H9 (cell line): ENCODE data around the gene SERPINA9. TPM values are rescaled to one million over a fixed set of nuclear protein-coding genes. Genes with fewer than 3 reads are reported as not detected.

Experiments
- DNase-seq: peaks from one replicate; pipeline ENCODE4 v3.0.0-alpha.2; 2017
- H2AFZ ChIP-seq: one replicate; pipeline ENCODE4 v1.6.1; 2013; ENCODE audit warnings: mild to moderate bottlenecking, low read length, control low read depth, moderate library complexity
- H2AK5ac ChIP-seq: 2 replicates; pipeline ENCODE4 v1.6.1; 2013; ENCODE audit warnings: low read length, control low read depth, mixed read lengths; ENCODE audit not compliant: insufficient read length
- H2BK120ac ChIP-seq: one replicate; pipeline ENCODE4 v1.6.1; 2013; ENCODE audit warnings: low read depth, mild to moderate bottlenecking, low read length, control low read depth, inconsistent platforms; ENCODE audit not compliant: poor library complexity, severe bottlenecking
- H2BK12ac ChIP-seq: 2 replicates; pipeline ENCODE4 v1.6.1; 2013; ENCODE audit warnings: low read length, control low read depth, mixed read lengths, low read depth; ENCODE audit not compliant: insufficient read length
- H2BK15ac ChIP-seq: 2 replicates; pipeline ENCODE4 v1.6.1; 2013; ENCODE audit warnings: low read depth, low read length, control low read depth
- H2BK20ac ChIP-seq: one replicate; pipeline ENCODE4 v1.6.1; 2013; ENCODE audit warnings: low read depth, mild to moderate bottlenecking, low read length, control low read depth, inconsistent platforms; ENCODE audit not compliant: poor library complexity, severe bottlenecking
- H2BK5ac ChIP-seq: 2 replicates; pipeline ENCODE4 v1.6.1; 2013; ENCODE audit warnings: low read length, control low read depth, mixed read lengths; ENCODE audit not compliant: insufficient read length
- H3K14ac ChIP-seq: 2 replicates; pipeline ENCODE4 v1.6.1; 2013; ENCODE audit warnings: low read length, control low read depth; ENCODE audit not compliant: insufficient read depth
- H3K18ac ChIP-seq: 2 replicates; pipeline ENCODE4 v1.6.1; 2013; ENCODE audit warnings: low read depth, mild to moderate bottlenecking, mixed read lengths, low read length, control low read depth; ENCODE audit not compliant: insufficient read length
- H3K23ac ChIP-seq: 2 replicates; pipeline ENCODE4 v1.6.1; 2013; ENCODE audit warnings: low read length, control low read depth, mixed read lengths, low read depth; ENCODE audit not compliant: insufficient read length
- H3K23me2 ChIP-seq: 2 replicates; pipeline ENCODE4 v1.6.1; 2013; ENCODE audit warnings: low read depth, mild to moderate bottlenecking, mixed read lengths, low read length, control low read depth; ENCODE audit not compliant: insufficient read length, poor library complexity, severe bottlenecking
- H3K27ac ChIP-seq: 2 replicates; pipeline ENCODE4 v1.5.1; 2013; ENCODE audit warnings: low read length, control low read depth, mixed read lengths, low read depth; ENCODE audit not compliant: insufficient read length
- H3K27me3 ChIP-seq: 2 replicates; pipeline ENCODE4 v1.6.1; 2013; ENCODE audit warnings: low read length, control low read depth, inconsistent platforms; ENCODE audit not compliant: insufficient read depth
- H3K4ac ChIP-seq: 2 replicates; pipeline ENCODE4 v1.6.1; 2013; ENCODE audit warnings: low read depth, mild to moderate bottlenecking, control low read depth, inconsistent platforms, low read length, moderate library complexity
- H3K4me1 ChIP-seq: 2 replicates; pipeline ENCODE4 v1.6.1; 2013; ENCODE audit warnings: low read length, control low read depth, inconsistent platforms; ENCODE audit not compliant: insufficient read depth
- H3K4me2 ChIP-seq: 2 replicates; pipeline ENCODE4 v1.6.1; 2013; ENCODE audit warnings: low read length, control low read depth, mixed read lengths; ENCODE audit not compliant: insufficient read length, insufficient read depth
- H3K56ac ChIP-seq: 2 replicates; pipeline ENCODE4 v1.6.1; 2013; ENCODE audit warnings: low read depth, mild to moderate bottlenecking, mixed read lengths, low read length, control low read depth; ENCODE audit not compliant: insufficient read length
- H3K79me1 ChIP-seq: 2 replicates; pipeline ENCODE4 v1.6.1; 2013; ENCODE audit warnings: low read depth, mild to moderate bottlenecking, moderate library complexity, low read length, control low read depth, inconsistent platforms; ENCODE audit not compliant: insufficient read depth, poor library complexity, severe bottlenecking
- H3K79me2 ChIP-seq: 2 replicates; pipeline ENCODE4 v1.6.1; 2013; ENCODE audit warnings: low read length, control low read depth, inconsistent platforms; ENCODE audit not compliant: insufficient read depth
- H3K9ac ChIP-seq: 2 replicates; pipeline ENCODE4 v1.6.1; 2013; ENCODE audit warnings: low read length, control low read depth, mixed read lengths; ENCODE audit not compliant: insufficient read length; ENCODE audit errors: extremely low read depth
- H3K9me3 ChIP-seq: one replicate; pipeline ENCODE4 v1.6.1; 2013; ENCODE audit warnings: low read depth, low read length, inconsistent platforms; ENCODE audit not compliant: control insufficient read depth
- H3T11ph ChIP-seq: one replicate; pipeline ENCODE4 v1.6.1; 2013; ENCODE audit warnings: mild to moderate bottlenecking, low read length, control low read depth, inconsistent platforms
- H4K20me1 ChIP-seq: one replicate; pipeline ENCODE4 v1.6.1; 2013; ENCODE audit not compliant: control insufficient read depth, insufficient read length, insufficient read depth
- H4K5ac ChIP-seq: 2 replicates; pipeline ENCODE4 v1.6.1; 2013; ENCODE audit warnings: low read depth, mild to moderate bottlenecking, mixed read lengths, low read length, control low read depth; ENCODE audit not compliant: insufficient read length
- H4K8ac ChIP-seq: replicated peaks from 2 replicates; pipeline ENCODE4 v1.6.1; 2013; ENCODE audit warnings: low read length, control low read depth, mixed read lengths, low read depth; ENCODE audit not compliant: insufficient read length
- H4K91ac ChIP-seq: 2 replicates; pipeline ENCODE4 v1.6.1; 2013; ENCODE audit warnings: low read depth, mild to moderate bottlenecking, moderate library complexity, mixed read lengths, low read length, control low read depth; ENCODE audit not compliant: insufficient read length
- H3K27ac Mint-ChIP-seq, 3 experiments: 2 replicates in 2 of 3; 3 replicates in 1 of 3; pipeline ENCODE4 v1.8.0; 2020 to 2021; ENCODE audit warnings: mixed read lengths in 3 of 3, mild to moderate bottlenecking in 1 of 3, moderate library complexity in 1 of 3
- H3K27me3 Mint-ChIP-seq: 2 replicates; pipeline ENCODE4 v1.8.0; 2021; ENCODE audit warnings: low read depth, mild to moderate bottlenecking, moderate library complexity, mixed read lengths
- H3K36me3 Mint-ChIP-seq, 3 experiments: 2 replicates in 2 of 3; 3 replicates in 1 of 3; pipeline ENCODE4 v1.8.0; 2020 to 2021; ENCODE audit warnings: low read depth in 3 of 3, mixed read lengths in 3 of 3; ENCODE audit not compliant: insufficient read depth in 1 of 3
- H3K4me1 Mint-ChIP-seq, 2 experiments: 2 replicates each; pipeline ENCODE4 v1.8.0; 2020; ENCODE audit warnings: mixed read lengths in 2 of 2
- H3K4me3 Mint-ChIP-seq, 2 experiments: 2 replicates in 1 of 2; 3 replicates in 1 of 2; pipeline ENCODE4 v1.8.0; 2020 to 2021; ENCODE audit warnings: mild to moderate bottlenecking in 2 of 2, mixed read lengths in 2 of 2, moderate library complexity in 1 of 2
- H3K9me3 Mint-ChIP-seq, 2 experiments: 2 replicates in 1 of 2; 3 replicates in 1 of 2; pipeline ENCODE4 v1.8.0; 2020; ENCODE audit warnings: mild to moderate bottlenecking in 2 of 2, mixed read lengths in 2 of 2, moderate library complexity in 1 of 2
- CTCF ChIP-seq: fragments of 200-600 bp; sonication (generic); conservative IDR thresholded peaks from 3 replicates; pipeline ENCODE4 v1.8.0; 2021; ENCODE audit warnings: antibody characterized with exemption, mild to moderate bottlenecking
- whole genome bisulfite sequencing: extraction: QIAGEN DNeasy Blood & Tissue Kit; methylation state at CpG from one replicate; pipeline ENCODE4 v1.1.7; 2013; ENCODE audit warnings: missing lambda C conversion rate, low lambda C conversion rate, mixed read lengths; ENCODE audit not compliant: insufficient read length; ENCODE audit errors: extremely low coverage; 5-methylcytosine and 5-hydroxymethylcytosine counted together
- total RNA-seq: library from RNA; stranded (reverse); gene quantifications from 2 replicates; pipeline ENCODE4 v1.2.1, GENCODE V29; 2021

The SERPINA9 gene
- total RNA-seq, 1 experiment from 2014 or later, result not detected

GRCh38 chr14:94500264-94500663 lies 24.3 kb upstream of the SERPINA9 start:
- Histone ChIP-seq H3K9ac (no peak overlapping the region), H2BK20ac (no peak overlapping the region), H3K23ac (no peak overlapping the region), H4K5ac (no peak overlapping the region), H3T11ph (no peak overlapping the region), H4K91ac (no peak overlapping the region), H3K56ac (no peak overlapping the region), H3K27me3 (no peaks in the 10 kb centered on the region), H3K4me2 (no peak overlapping the region), H3K14ac (no peak overlapping the region), H4K20me1 (no peaks in the 10 kb centered on the region), H3K4me1 (no peaks in the 10 kb centered on the region), H4K8ac (no peak overlapping the region), H3K4ac (no peak overlapping the region), H3K18ac (no peak overlapping the region), H2AK5ac (no peak overlapping the region), H3K23me2 (no peaks in the 10 kb centered on the region), H3K9me3 (no peaks in the 10 kb centered on the region), H3K27ac (no peak overlapping the region), H3K79me1 (no peaks in the 10 kb centered on the region), H2BK120ac (no peak overlapping the region), H3K79me2 (no peaks in the 10 kb centered on the region), H2BK5ac (no peak overlapping the region), H2BK15ac (no peak overlapping the region), H2BK12ac (no peak overlapping the region), H2AFZ (no peak overlapping the region)
- TF ChIP-seq CTCF, result no peak
- H3K4me3 Mint-ChIP-seq, result no peak overlapping the region
- peaks cover 34% of the 10 kb centered on the region for H3K27me3 Mint-ChIP-seq
- no peaks in the 10 kb centered on the region for H3K4me1 Mint-ChIP-seq
- no peaks in the 10 kb centered on the region; a peak in 1 of 7 replicates for H3K36me3 Mint-ChIP-seq
- no peaks in the 10 kb centered on the region; a peak in 1 of 5 replicates for H3K9me3 Mint-ChIP-seq
- WGBS, result no CpG with 5 or more reads among the region's 3 CpGs
- no peak for DNase-seq
- H3K27ac Mint-ChIP-seq, result no peak overlapping the region
